Measurements from ENCODE around the gene TOB1. TPM values are rescaled to one million over a fixed set of nuclear protein-coding genes. Genes with fewer than 3 reads are reported as not detected.

TOB1 gene
- total and polyA plus RNA-seq, 2 of the 4 experiments (the other 2 are of a cell fraction): 4.3 to 9.0 TPM

GRCh38 chr17:50825188-50825587 lies 41.0 kb downstream of the TOB1 start:
- Histone ChIP-seq H2AFZ (replicated peaks; ENCODE audit: low read length, poor library complexity) (no peak overlapping the region), H4K91ac (ENCODE audit: insufficient read depth, low read depth, low read length) (no peak overlapping the region), H4K5ac (ENCODE audit: low read depth, low read length) (no peak overlapping the region), H3K18ac (ENCODE audit: low read depth, low read length) (no peak overlapping the region), H3K79me1 (ENCODE audit: low read depth in 1 of 2, low read length in 2 of 2) (no peaks in the 10 kb centered on the region), H4K20me1 (ENCODE audit: insufficient read depth, low read length) (no peaks in the 10 kb centered on the region; the same call in 1 of the 2 replicates), H2BK120ac (ENCODE audit: low read depth, low read length) (no peak overlapping the region), H3K36me3 (ENCODE audit: control insufficient read depth, insufficient read depth, low read length) (no peaks in the 10 kb centered on the region), H3K27me3 (ENCODE audit: control insufficient read depth, insufficient read depth, low read length) (peaks cover 27% of the 10 kb centered on the region), H3K4me3 (ENCODE audit: insufficient read depth, low read depth, low read length) (no peak overlapping the region), H3K14ac (replicated peaks; ENCODE audit: low read depth, low read length) (no peak overlapping the region), H2BK15ac (ENCODE audit: low read depth, low read length) (no peak overlapping the region), H2AK5ac (ENCODE audit: low read depth, low read length) (no peak overlapping the region), H3K9ac (ENCODE audit: low read depth, low read length) (no peak overlapping the region), H3K4ac (ENCODE audit: low read depth, low read length) (no peak overlapping the region), H2BK5ac (ENCODE audit: low read depth, low read length, poor library complexity, severe bottlenecking) (no peak overlapping the region), H4K8ac (ENCODE audit: low read depth in 2 of 2, low read length in 2 of 2) (no peak overlapping the region), H3K4me2 (ENCODE audit: low read depth, low read length) (no peak overlapping the region), H3K23ac (ENCODE audit: low read depth, low read length) (no peak overlapping the region), H2AK9ac (replicated peaks; ENCODE audit: low read depth, low read length, poor library complexity) (no peak overlapping the region), H3K9me1 (ENCODE audit: insufficient read depth, low read length) (no peaks in the 10 kb centered on the region), H3K9me3 (ENCODE audit: control insufficient read depth, insufficient read depth, low read length) (peaks cover 4% of the 10 kb centered on the region), H3K27ac (ENCODE audit: insufficient read depth, low read length) (no peak overlapping the region), H3K4me1 (ENCODE audit: control insufficient read depth, insufficient read depth, low read length) (no peaks in the 10 kb centered on the region), H3K56ac (ENCODE audit: extremely low read depth, insufficient read depth, low read length) (no peak overlapping the region), H2BK20ac (ENCODE audit: low read depth, low read length) (no peak overlapping the region)
- dilution Hi-C loops (cut with HindIII; ENCODE audit: low sequenced_read_pairs, unreplicated experiment) (no loop called here), intact Hi-C loops (cut with micrococcal nuclease) (no loop called here), in situ Hi-C loops (cut with MboI; ENCODE audit: low sequenced_read_pairs) (no loop called here)
- DNase-seq: no peak
- no peak for ATAC-seq (ENCODE audit: low read depth)
- ChIA-PET POLR2A (ENCODE audit: unreplicated experiment) (no interaction called here), CTCF (no interaction called here)
- TF ChIP-seq BHLHE40 (IDR thresholded peaks at IDR 0.05; ENCODE audit: low read depth, low read length) (no peak), RCOR1 (IDR thresholded peaks at IDR 0.05; ENCODE audit: insufficient replicate concordance, low read length) (no peak), CEBPB (IDR thresholded peaks at IDR 0.05; ENCODE audit: low read depth, low read length) (no peak), MAFK (IDR thresholded peaks at IDR 0.05; ENCODE audit: low read depth, low read length) (no peak), POLR2A (IDR thresholded peaks at IDR 0.05; ENCODE audit: low read depth, low read length) (no peak), RFX5 (IDR thresholded peaks at IDR 0.05; ENCODE audit: low read depth, low read length) (no peak), SMC3 (IDR thresholded peaks at IDR 0.05; ENCODE audit: low read depth, low read length) (no peak), RAD21 (IDR thresholded peaks at IDR 0.05; ENCODE audit: low read length) (no peak), MXI1 (IDR thresholded peaks at IDR 0.05; ENCODE audit: borderline replicate concordance, low read depth, low read length) (no peak)
- BruUV-seq (replicated peaks): no TSS peak
